ENCODE measurements around the gene TM4SF18.

DNA sequence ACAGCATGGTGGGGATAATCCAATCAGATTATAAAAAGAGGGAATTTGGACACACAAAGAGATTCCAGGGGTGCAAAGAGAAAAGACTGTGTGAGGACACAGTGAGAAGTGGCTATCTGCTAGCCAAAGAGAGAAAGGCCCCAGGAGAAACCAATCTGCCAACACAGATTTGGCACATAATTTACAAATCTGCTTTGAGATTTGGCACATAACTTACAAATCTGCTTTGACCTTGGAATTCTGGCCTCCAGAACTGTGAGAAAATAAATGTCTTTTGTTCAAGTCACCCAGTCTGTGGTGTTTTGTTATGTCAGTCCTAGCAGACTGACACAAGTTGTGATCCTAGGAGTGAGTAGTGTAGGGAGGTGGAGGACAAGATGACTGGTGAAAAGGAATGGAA lies 3.5 kb upstream of the TM4SF18 start:
- TF ChIP-seq, protein P1, sequence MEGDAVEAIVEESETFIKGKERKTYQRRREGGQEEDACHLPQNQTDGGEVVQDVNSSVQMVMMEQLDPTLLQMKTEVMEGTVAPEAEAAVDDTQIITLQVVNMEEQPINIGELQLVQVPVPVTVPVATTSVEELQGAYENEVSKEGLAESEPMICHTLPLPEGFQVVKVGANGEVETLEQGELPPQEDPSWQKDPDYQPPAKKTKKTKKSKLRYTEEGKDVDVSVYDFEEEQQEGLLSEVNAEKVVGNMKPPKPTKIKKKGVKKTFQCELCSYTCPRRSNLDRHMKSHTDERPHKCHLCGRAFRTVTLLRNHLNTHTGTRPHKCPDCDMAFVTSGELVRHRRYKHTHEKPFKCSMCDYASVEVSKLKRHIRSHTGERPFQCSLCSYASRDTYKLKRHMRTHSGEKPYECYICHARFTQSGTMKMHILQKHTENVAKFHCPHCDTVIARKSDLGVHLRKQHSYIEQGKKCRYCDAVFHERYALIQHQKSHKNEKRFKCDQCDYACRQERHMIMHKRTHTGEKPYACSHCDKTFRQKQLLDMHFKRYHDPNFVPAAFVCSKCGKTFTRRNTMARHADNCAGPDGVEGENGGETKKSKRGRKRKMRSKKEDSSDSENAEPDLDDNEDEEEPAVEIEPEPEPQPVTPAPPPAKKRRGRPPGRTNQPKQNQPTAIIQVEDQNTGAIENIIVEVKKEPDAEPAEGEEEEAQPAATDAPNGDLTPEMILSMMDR (IDR thresholded peaks at IDR 0.05): no peak
- no peak for TF ChIP-seq EZH2phosphoT487 (IDR thresholded peaks at IDR 0.05)
- no peak for TF ChIP-seq EZH2 (IDR thresholded peaks at IDR 0.05)

Measured in neural progenitor cell (in vitro differentiated cells).